ENCODE results near the gene ATRNL1. TPM values are rescaled to one million over a fixed set of nuclear protein-coding genes. Genes with fewer than 3 reads are reported as not detected.

The ATRNL1 gene
- total RNA-seq, 2 donors from 2014 or later = not detected

GRCh38 chr10:115947104-115947503, 853.9 kb downstream of the ATRNL1 start:
- Mint-ChIP-seq H3K27ac (no peak overlapping the region), H3K4me1 (no peaks in the 10 kb centered on the region), H3K36me3 (ENCODE audit: low read depth) (no peaks in the 10 kb centered on the region), H3K4me3 (no peak overlapping the region), H3K27me3 (no peaks in the 10 kb centered on the region)
- H3K9me3 ChIP-seq (ENCODE audit: control insufficient read depth, low read length, poor library complexity, severe bottlenecking) = no peaks in the 10 kb centered on the region
- no peak for DNase-seq
- ATAC-seq = no peak

GRCh38 chr10:115948465-115948864, 855.3 kb downstream of the ATRNL1 start:
- ATAC-seq = no peak
- no peak for DNase-seq
- no peaks in the 10 kb centered on the region for H3K9me3 ChIP-seq (ENCODE audit: control insufficient read depth, low read length, poor library complexity, severe bottlenecking)
- H3K27ac Mint-ChIP-seq = no peak overlapping the region
- H3K4me1 Mint-ChIP-seq = no peaks in the 10 kb centered on the region
- no peaks in the 10 kb centered on the region for H3K27me3 Mint-ChIP-seq
- H3K4me3 Mint-ChIP-seq = no peak overlapping the region
- H3K36me3 Mint-ChIP-seq (ENCODE audit: low read depth) = no peaks in the 10 kb centered on the region

- no peak for ATAC-seq
- no peak overlapping the region for H3K4me3 Mint-ChIP-seq
- no peaks in the 10 kb centered on the region for H3K27me3 Mint-ChIP-seq
- H3K36me3 Mint-ChIP-seq (ENCODE audit: low read depth) = no peaks in the 10 kb centered on the region
- DNase-seq = no peak
- H3K27ac Mint-ChIP-seq = no peak overlapping the region
- H3K4me1 Mint-ChIP-seq = no peaks in the 10 kb centered on the region
- no peaks in the 10 kb centered on the region for H3K9me3 ChIP-seq (ENCODE audit: control insufficient read depth, low read length, poor library complexity, severe bottlenecking)
Measured at GRCh38 chr10:115949282-115949844, 856.2 kb downstream of the ATRNL1 start.

GRCh38 chr10:115950320-115950719, 857.2 kb downstream of the ATRNL1 start:
- no peak for DNase-seq
- Mint-ChIP-seq H3K27ac (no peak overlapping the region), H3K4me1 (no peaks in the 10 kb centered on the region), H3K4me3 (no peak overlapping the region), H3K36me3 (ENCODE audit: low read depth) (no peaks in the 10 kb centered on the region), H3K27me3 (no peaks in the 10 kb centered on the region)
- no peak for ATAC-seq
- no peaks in the 10 kb centered on the region for H3K9me3 ChIP-seq (ENCODE audit: control insufficient read depth, low read length, poor library complexity, severe bottlenecking)

- Mint-ChIP-seq H3K4me3 (no peak overlapping the region), H3K27me3 (no peaks in the 10 kb centered on the region), H3K4me1 (no peaks in the 10 kb centered on the region), H3K36me3 (ENCODE audit: low read depth) (no peaks in the 10 kb centered on the region), H3K27ac (no peak overlapping the region)
- no peaks in the 10 kb centered on the region for H3K9me3 ChIP-seq (ENCODE audit: control insufficient read depth, low read length, poor library complexity, severe bottlenecking)
- ATAC-seq = no peak
- no peak for DNase-seq
Measured at GRCh38 chr10:115951242-115951641, 858.1 kb downstream of the ATRNL1 start.

- H3K4me1 Mint-ChIP-seq = no peaks in the 10 kb centered on the region
- ATAC-seq = no peak
- no peak overlapping the region for H3K4me3 Mint-ChIP-seq
- no peaks in the 10 kb centered on the region for H3K36me3 Mint-ChIP-seq (ENCODE audit: low read depth)
- no peaks in the 10 kb centered on the region for H3K9me3 ChIP-seq (ENCODE audit: control insufficient read depth, low read length, poor library complexity, severe bottlenecking)
- no peaks in the 10 kb centered on the region for H3K27me3 Mint-ChIP-seq
- no peak for DNase-seq
- no peak overlapping the region for H3K27ac Mint-ChIP-seq
Measured at GRCh38 chr10:115953281-115953680, 860.1 kb downstream of the ATRNL1 start.

- no peaks in the 10 kb centered on the region for H3K4me1 Mint-ChIP-seq
- no peak overlapping the region for H3K27ac Mint-ChIP-seq
- H3K36me3 Mint-ChIP-seq (ENCODE audit: low read depth) = no peaks in the 10 kb centered on the region
- ATAC-seq (no peak), DNase-seq (no peak)
- H3K27me3 Mint-ChIP-seq = no peaks in the 10 kb centered on the region
- no peaks in the 10 kb centered on the region for H3K9me3 ChIP-seq (ENCODE audit: control insufficient read depth, low read length, poor library complexity, severe bottlenecking)
- no peak overlapping the region for H3K4me3 Mint-ChIP-seq
Measured at GRCh38 chr10:115953968-115954367, 860.8 kb downstream of the ATRNL1 start.

- Mint-ChIP-seq H3K4me1 (no peaks in the 10 kb centered on the region), H3K36me3 (ENCODE audit: low read depth) (no peaks in the 10 kb centered on the region), H3K4me3 (no peak overlapping the region), H3K27ac (no peak overlapping the region), H3K27me3 (no peaks in the 10 kb centered on the region)
- DNase-seq (no peak), ATAC-seq (no peak)
- H3K9me3 ChIP-seq (ENCODE audit: control insufficient read depth, low read length, poor library complexity, severe bottlenecking) = no peaks in the 10 kb centered on the region
Measured at GRCh38 chr10:115956225-115957011, 863.3 kb downstream of the ATRNL1 start.

- H3K9me3 ChIP-seq (ENCODE audit: control insufficient read depth, low read length, poor library complexity, severe bottlenecking) = no peaks in the 10 kb centered on the region
- H3K4me3 Mint-ChIP-seq = no peak overlapping the region
- DNase-seq = no peak
- H3K27ac Mint-ChIP-seq = no peak overlapping the region
- H3K36me3 Mint-ChIP-seq (ENCODE audit: low read depth) = no peaks in the 10 kb centered on the region
- no peaks in the 10 kb centered on the region for H3K4me1 Mint-ChIP-seq
- no peak for ATAC-seq
- no peaks in the 10 kb centered on the region for H3K27me3 Mint-ChIP-seq
Measured at GRCh38 chr10:115957012-115957399, 863.8 kb downstream of the ATRNL1 start.

GRCh38 chr10:115957786-115958442, 864.7 kb downstream of the ATRNL1 start:
- ATAC-seq = no peak
- Mint-ChIP-seq H3K27me3 (no peaks in the 10 kb centered on the region), H3K36me3 (ENCODE audit: low read depth) (no peaks in the 10 kb centered on the region), H3K27ac (no peak overlapping the region), H3K4me1 (no peaks in the 10 kb centered on the region), H3K4me3 (no peak overlapping the region)
- H3K9me3 ChIP-seq (ENCODE audit: control insufficient read depth, low read length, poor library complexity, severe bottlenecking) = no peaks in the 10 kb centered on the region
- DNase-seq = no peak

- no peaks in the 10 kb centered on the region for H3K9me3 ChIP-seq (ENCODE audit: control insufficient read depth, low read length, poor library complexity, severe bottlenecking)
- Mint-ChIP-seq H3K36me3 (ENCODE audit: low read depth) (no peaks in the 10 kb centered on the region), H3K4me3 (no peak overlapping the region), H3K27ac (no peak overlapping the region), H3K4me1 (no peaks in the 10 kb centered on the region), H3K27me3 (no peaks in the 10 kb centered on the region)
- ATAC-seq (no peak), DNase-seq (no peak)
Measured at GRCh38 chr10:115963848-115964247, 870.7 kb downstream of the ATRNL1 start.

GRCh38 chr10:115964827-115965226, 871.7 kb downstream of the ATRNL1 start:
- DNase-seq (no peak), ATAC-seq (no peak)
- no peaks in the 10 kb centered on the region for H3K9me3 ChIP-seq (ENCODE audit: control insufficient read depth, low read length, poor library complexity, severe bottlenecking)
- Mint-ChIP-seq H3K4me3 (no peak overlapping the region), H3K27me3 (no peaks in the 10 kb centered on the region), H3K4me1 (no peaks in the 10 kb centered on the region), H3K36me3 (ENCODE audit: low read depth) (no peaks in the 10 kb centered on the region), H3K27ac (no peak overlapping the region)

- no peak overlapping the region for H3K4me3 Mint-ChIP-seq
- ATAC-seq (no peak), DNase-seq (no peak)
- no peaks in the 10 kb centered on the region for H3K4me1 Mint-ChIP-seq
- H3K27ac Mint-ChIP-seq = no peak overlapping the region
- H3K27me3 Mint-ChIP-seq = no peaks in the 10 kb centered on the region
- H3K9me3 ChIP-seq (ENCODE audit: control insufficient read depth, low read length, poor library complexity, severe bottlenecking) = no peaks in the 10 kb centered on the region
- H3K36me3 Mint-ChIP-seq (ENCODE audit: low read depth) = no peaks in the 10 kb centered on the region
Measured at GRCh38 chr10:115965376-115965775, 872.2 kb downstream of the ATRNL1 start.

GRCh38 chr10:115968236-115968635, 875.1 kb downstream of the ATRNL1 start:
- no peaks in the 10 kb centered on the region for H3K9me3 ChIP-seq (ENCODE audit: control insufficient read depth, low read length, poor library complexity, severe bottlenecking)
- no peaks in the 10 kb centered on the region for H3K4me1 Mint-ChIP-seq
- H3K4me3 Mint-ChIP-seq = no peak overlapping the region
- H3K27ac Mint-ChIP-seq = no peak overlapping the region
- DNase-seq = no peak
- peaks cover 2% of the 10 kb centered on the region for H3K36me3 Mint-ChIP-seq (ENCODE audit: low read depth)
- no peaks in the 10 kb centered on the region for H3K27me3 Mint-ChIP-seq
- ATAC-seq = no peak

All from T-helper 17 cell (primary cell).